ENCODE results near the gene CCDC14. TPM values are rescaled to one million over a fixed set of nuclear protein-coding genes. Genes with fewer than 3 reads are reported as not detected.

Gene CCDC14
- total and polyA plus RNA-seq, 9 of the 15 experiments (the other 6 are each of a cell fraction or from before 2014, with no cell fraction given) = 18.6 to 107 (median 57.3) TPM

DNA sequence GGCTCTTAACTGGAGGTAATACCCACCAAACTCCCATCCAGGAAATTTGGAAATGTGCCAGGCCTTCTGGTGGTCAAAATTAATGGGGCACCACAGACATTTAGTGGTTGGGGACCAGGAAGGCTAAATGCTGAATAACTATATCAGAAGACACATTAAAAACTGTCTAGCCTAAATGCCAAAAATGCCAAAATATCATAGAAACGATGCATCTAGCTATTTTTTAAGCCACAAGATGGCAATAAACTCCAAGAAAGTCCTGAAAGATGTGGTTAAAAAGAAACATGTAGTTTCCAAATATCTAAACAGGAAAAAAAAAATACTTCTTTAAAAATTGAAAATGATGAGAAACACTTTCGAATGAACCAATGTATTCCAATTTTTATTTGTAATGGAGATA is 19.9 kb downstream of the CCDC14 start (continued):
- TF ChIP-seq CHD7 (IDR thresholded peaks at IDR 0.05; ENCODE audit: low read depth, low read length) = no peak
- TF ChIP-seq C11orf30 (IDR thresholded peaks at IDR 0.05; ENCODE audit: low read depth) = no peak
